Thyroid gland (tissue), 4 donors: ENCODE data around the gene SCN8A.

Experiments used
- CTCF ChIP-seq, 6 experiments: fragments of 200-600 bp in 3 of 6; fragments of 450-650 bp in 3 of 6; sonication (generic) in 3 of 6; IDR thresholded peaks; one replicate each; pipeline ENCODE4 v1.5.1; 2016 to 2019; ENCODE audit warnings: antibody characterized with exemption in 6 of 6, mild to moderate bottlenecking in 2 of 6, inconsistent platforms in 1 of 6, moderate library complexity in 1 of 6
- POLR2A ChIP-seq, 2 donors: fragments of 450-650 bp; IDR thresholded peaks; one replicate each; pipeline ENCODE4 v1.6.1; 2017; ENCODE audit warnings: antibody characterized with exemption in 2 of 2, mild to moderate bottlenecking in 2 of 2, moderate library complexity in 1 of 2

GRCh38 chr12:51797301-51797700, 206.3 kb downstream of the SCN8A start:
- TF ChIP-seq CTCF (IDR thresholded peaks at IDR 0.05) (no peak), POLR2A (IDR thresholded peaks at IDR 0.05) (no peak)
